Uterus (tissue), 4 donors: Measurements from ENCODE around the gene CAMKV. TPM values are rescaled to one million over a fixed set of nuclear protein-coding genes. Genes with fewer than 3 reads are reported as not detected.

Experiments
- DNase-seq, 2 donors: peaks; one replicate each; pipeline ENCODE4 v3.0.0-alpha.2; 2019 to 2020
- H3K27ac ChIP-seq, 2 donors: fragments of 200-600 bp; sonication (generic); 1 replicate in 1 of 2; 2 replicates in 1 of 2; pipeline ENCODE4 v1.5.1; 2016 to 2018
- H3K27me3 ChIP-seq, 2 donors: fragments of 200-600 bp; sonication (generic); one replicate each; pipeline ENCODE4 v1.5.1; 2018 to 2019; ENCODE audit warnings: control low read depth in 1 of 2
- H3K36me3 ChIP-seq, 2 donors: fragments of 200-600 bp; sonication (generic); one replicate each; pipeline ENCODE4 v1.5.1; 2019; ENCODE audit warnings: control low read depth in 1 of 2
- H3K4me1 ChIP-seq, 2 donors: fragments of 200-600 bp; sonication (generic); one replicate each; pipeline ENCODE4 v1.5.1; 2018 to 2019; ENCODE audit warnings: control low read depth in 1 of 2
- H3K4me3 ChIP-seq, 2 donors: fragments of 200-600 bp; sonication (generic); 1 replicate in 1 of 2; 2 replicates in 1 of 2; pipeline ENCODE4 v1.5.1; 2018 to 2019; ENCODE audit warnings: mild to moderate bottlenecking in 1 of 2
- H3K9me3 ChIP-seq, 2 donors: fragments of 200-600 bp; sonication (generic); one replicate each; pipeline ENCODE4 v1.5.1; 2019; ENCODE audit warnings: control low read depth in 1 of 2
- CTCF ChIP-seq, 4 experiments: fragments of 200-600 bp in 2 of 4; fragments of 450-650 bp in 2 of 4; sonication (generic) in 2 of 4; IDR thresholded peaks; one replicate each; pipeline ENCODE4 v1.5.1; 2016 to 2019; ENCODE audit warnings: antibody characterized with exemption in 4 of 4, mild to moderate bottlenecking in 2 of 4, moderate library complexity in 1 of 4
- POLR2A ChIP-seq, 2 donors: fragments of 450-650 bp; IDR thresholded peaks; one replicate each; pipeline ENCODE4 v1.6.1; 2016; ENCODE audit warnings: antibody characterized with exemption in 2 of 2, mild to moderate bottlenecking in 1 of 2, moderate library complexity in 1 of 2
- intact Hi-C: fragments of 100-400 bp; cut with DNase I; formaldehyde crosslinking; loops from one replicate; pipeline ENCODE4 v1.15.1; 2023; ENCODE audit warnings: low total_unique reads
- total RNA-seq, 4 donors: library from RNA; depleted of rRNA in 3 of 4; stranded (reverse); fragments of >200 nt in 3 of 4; gene quantifications; one replicate each; pipeline versions ENCODE4 v1.1.0 to v1.2.4, GENCODE V29; 2014 to 2023
- donor health status: DM: yes; HTN: yes; CAD: no.

Gene CAMKV
- total RNA-seq, 4 donors from 2014 or later: 0.28 TPM; not detected in 3

DNA sequence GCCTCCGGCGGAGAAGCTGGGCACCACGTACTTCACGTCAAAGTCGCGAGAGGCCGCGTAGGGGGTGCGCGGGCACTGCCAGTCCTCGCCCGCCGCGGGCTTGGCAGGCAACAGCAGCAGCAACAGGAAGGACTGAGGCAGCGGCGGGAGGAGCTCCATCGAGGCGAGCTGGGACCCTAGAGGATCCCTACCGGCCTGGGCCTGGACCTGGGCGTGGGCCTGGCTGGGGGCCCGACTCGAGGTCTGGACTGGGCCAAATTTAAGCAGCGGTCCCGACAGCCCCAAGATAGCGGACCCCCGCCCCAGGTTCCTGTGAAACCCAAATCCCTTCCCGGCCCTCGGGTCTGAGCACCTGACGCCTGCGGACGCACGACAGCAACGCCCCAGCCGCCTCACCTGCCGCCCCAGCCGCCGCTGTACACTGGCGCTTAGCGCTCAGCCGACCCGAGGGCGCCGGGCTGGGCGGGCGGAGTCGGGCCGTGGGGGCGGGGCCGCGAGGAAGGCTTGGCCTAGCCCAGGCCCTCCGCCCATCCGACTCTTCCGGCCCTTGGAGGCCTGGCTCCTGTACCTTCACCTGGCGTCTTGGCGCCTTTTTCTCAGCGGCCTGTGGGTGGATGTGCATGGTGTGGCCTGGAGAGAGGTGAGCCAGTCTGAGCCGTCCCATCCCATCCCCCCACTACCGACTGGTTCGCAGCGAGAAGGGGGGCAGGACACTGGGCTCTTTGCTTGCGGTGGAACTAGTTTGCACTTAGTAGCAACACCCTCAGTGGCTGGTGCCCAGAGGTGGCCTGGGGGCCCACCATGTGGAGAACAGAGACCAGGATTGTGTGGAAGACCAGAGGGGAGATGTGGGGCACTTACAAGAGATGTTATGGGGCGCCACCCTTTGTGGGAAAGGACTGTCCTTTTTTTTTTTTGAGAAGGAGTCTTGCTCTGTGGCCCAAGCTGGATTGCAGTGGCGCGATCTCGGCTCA is 34.0 kb upstream of the CAMKV start, which contains the start of gene MST1R:
Gene MST1R, minus strand, starts transcription at position 423 of the 974 bp plus-strand sequence. Its CDS starts 264 bp downstream, at position 159.
- Histone ChIP-seq H3K4me3 (peak within 1 kb of the TSS in 1 of 2 donors; percentile 30), H3K4me1 (no peaks in the 10 kb centered on the region), H3K27me3 (no peaks in the 10 kb centered on the region), H3K9me3 (no peaks in the 10 kb centered on the region), H3K27ac (peak within 1 kb of the TSS in 1 of 2 donors; percentile 5), H3K36me3 (no peaks in the 10 kb centered on the region)
- intact Hi-C loops: no loop called here
- peak; percentile 54 to 71 for DNase-seq
- TF ChIP-seq POLR2A (IDR thresholded peaks at IDR 0.05) (peak in 1 of 2 donors; percentile 25), CTCF (IDR thresholded peaks at IDR 0.05) (no peak)

- DNase-seq: no peak
- TF ChIP-seq POLR2A (IDR thresholded peaks at IDR 0.05) (no peak), CTCF (IDR thresholded peaks at IDR 0.05) (no peak)
- Histone ChIP-seq H3K4me3 (no peak overlapping the region), H3K36me3 (no peaks in the 10 kb centered on the region), H3K27ac (no peak overlapping the region), H3K9me3 (no peaks in the 10 kb centered on the region), H3K4me1 (no peaks in the 10 kb centered on the region), H3K27me3 (no peaks in the 10 kb centered on the region)
- intact Hi-C loops: no loop called here
These were observed 33.0 kb upstream of the CAMKV start for GRCh38 chr3:49902511-49903345.

DNA sequence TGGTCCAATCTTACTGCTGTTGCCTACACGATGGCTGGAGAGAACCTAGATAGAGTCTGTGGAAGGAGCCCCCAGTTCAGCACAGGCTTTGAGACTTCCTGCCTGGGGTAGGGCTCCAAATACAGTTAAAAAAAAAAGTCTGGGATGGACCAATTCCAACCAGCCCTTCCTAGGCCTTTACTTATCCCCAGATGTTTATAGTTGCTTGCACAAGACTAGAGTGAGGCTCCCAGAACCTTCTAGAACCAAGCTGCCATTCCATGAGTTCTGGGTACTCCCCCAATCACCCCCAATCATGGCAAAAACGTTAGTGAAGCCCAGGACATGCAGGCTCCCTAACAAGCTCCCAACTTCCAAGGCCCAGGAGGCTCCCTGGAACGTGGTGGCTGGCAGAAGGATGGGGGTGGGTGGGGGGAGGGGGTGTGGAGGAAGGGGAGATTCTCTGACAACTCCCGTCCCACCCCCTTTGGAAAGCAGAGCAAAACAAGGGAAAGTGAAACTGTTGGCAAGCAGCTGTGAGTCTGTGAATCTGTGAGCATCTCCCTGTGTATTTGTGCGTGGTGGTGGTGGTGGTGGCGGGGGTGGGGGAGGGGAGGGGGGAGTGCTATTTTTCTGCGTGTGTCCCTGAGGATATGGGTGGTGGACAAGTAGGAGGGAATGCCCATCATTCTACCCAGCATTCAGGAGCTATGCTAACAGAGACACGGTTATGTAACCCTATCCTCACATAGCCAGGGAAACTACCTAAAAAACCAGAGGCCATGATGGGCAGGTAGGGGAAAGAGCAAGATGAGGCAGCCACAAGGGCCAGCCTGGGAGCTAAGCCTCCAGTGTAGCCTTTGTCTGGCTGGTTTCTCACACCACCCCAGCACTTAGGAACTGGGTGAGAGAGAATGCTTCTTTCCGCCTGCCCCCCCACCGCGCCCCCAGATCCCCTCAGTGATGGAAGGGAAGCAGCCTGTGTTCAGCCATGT is 31.9 kb upstream of the CAMKV start:
- H3K4me3 ChIP-seq: no peak overlapping the region
- H3K27me3 ChIP-seq: no peaks in the 10 kb centered on the region
- H3K36me3 ChIP-seq: no peaks in the 10 kb centered on the region
- H3K4me1 ChIP-seq: no peaks in the 10 kb centered on the region
- no peak overlapping the region for H3K27ac ChIP-seq
- no peak for DNase-seq
- TF ChIP-seq CTCF (IDR thresholded peaks at IDR 0.05): no peak
- no peak for TF ChIP-seq POLR2A (IDR thresholded peaks at IDR 0.05)
- intact Hi-C loops: no loop called here
- no peaks in the 10 kb centered on the region for H3K9me3 ChIP-seq

GRCh38 chr3:49900491-49901153 is 30.9 kb upstream of the CAMKV start:
- Histone ChIP-seq H3K27me3 (no peaks in the 10 kb centered on the region), H3K9me3 (no peaks in the 10 kb centered on the region), H3K36me3 (no peaks in the 10 kb centered on the region), H3K4me3 (no peak overlapping the region), H3K27ac (no peak overlapping the region), H3K4me1 (no peaks in the 10 kb centered on the region)
- intact Hi-C loops: no loop called here
- TF ChIP-seq POLR2A (IDR thresholded peaks at IDR 0.05) (no peak), CTCF (IDR thresholded peaks at IDR 0.05) (no peak)
- no peak for DNase-seq
